ENCODE measurements around the gene ADGRA1.

DNA sequence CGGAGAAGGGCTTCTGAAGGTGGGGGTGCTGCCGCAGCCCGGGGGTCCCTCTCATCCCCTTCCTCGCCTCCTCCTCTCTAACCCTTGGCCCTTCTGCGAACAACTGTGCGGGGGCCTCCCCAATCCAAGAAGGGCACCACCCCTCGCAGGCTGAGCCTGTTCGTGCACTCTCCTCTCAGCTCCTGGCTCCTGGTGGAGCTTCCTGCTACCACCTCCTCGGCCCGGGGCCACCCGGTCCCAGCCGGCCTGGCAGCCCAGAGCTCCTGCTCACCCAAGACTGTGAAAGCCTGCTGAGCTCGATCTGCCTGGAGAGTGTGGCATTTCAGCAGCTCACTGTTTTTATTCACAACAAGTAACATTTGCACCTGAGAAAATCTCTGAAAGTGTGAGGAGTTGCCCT is 2.4 kb downstream of the ADGRA1 start:
- TF ChIP-seq EZH2 (IDR thresholded peaks at IDR 0.05; ENCODE audit: low read length, missing control alignments): no peak
- TF ChIP-seq, protein P1, sequence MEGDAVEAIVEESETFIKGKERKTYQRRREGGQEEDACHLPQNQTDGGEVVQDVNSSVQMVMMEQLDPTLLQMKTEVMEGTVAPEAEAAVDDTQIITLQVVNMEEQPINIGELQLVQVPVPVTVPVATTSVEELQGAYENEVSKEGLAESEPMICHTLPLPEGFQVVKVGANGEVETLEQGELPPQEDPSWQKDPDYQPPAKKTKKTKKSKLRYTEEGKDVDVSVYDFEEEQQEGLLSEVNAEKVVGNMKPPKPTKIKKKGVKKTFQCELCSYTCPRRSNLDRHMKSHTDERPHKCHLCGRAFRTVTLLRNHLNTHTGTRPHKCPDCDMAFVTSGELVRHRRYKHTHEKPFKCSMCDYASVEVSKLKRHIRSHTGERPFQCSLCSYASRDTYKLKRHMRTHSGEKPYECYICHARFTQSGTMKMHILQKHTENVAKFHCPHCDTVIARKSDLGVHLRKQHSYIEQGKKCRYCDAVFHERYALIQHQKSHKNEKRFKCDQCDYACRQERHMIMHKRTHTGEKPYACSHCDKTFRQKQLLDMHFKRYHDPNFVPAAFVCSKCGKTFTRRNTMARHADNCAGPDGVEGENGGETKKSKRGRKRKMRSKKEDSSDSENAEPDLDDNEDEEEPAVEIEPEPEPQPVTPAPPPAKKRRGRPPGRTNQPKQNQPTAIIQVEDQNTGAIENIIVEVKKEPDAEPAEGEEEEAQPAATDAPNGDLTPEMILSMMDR (conservative IDR thresholded peaks at IDR 0.05 in 1 of 2, IDR thresholded peaks at IDR 0.05 in 1 of 2; ENCODE audit: low read depth in 1 of 2, low read length in 2 of 2): no peak
